ENCODE results near the gene SCAMP5.
A peak's percentile ranks its signal among the peaks of the same experiment; 100 is the strongest.

Gene SCAMP5

GRCh38 chr15:74995182-74995778, at the start of gene SCAMP5:
SCAMP5 (plus strand) TSS chr15:74995563; CDS start chr15:75011840, 16,277 bp downstream.
- DNase-seq, result peak; percentile 93

GRCh38 chr15:74950078-74950908, 45.1 kb upstream of the SCAMP5 start:
- peak; percentile 83 for DNase-seq

- no peak for DNase-seq
Measured at GRCh38 chr15:74951006-74951405, 44.4 kb upstream of the SCAMP5 start.

- no peak for DNase-seq
Measured at GRCh38 chr15:74954515-74954914, 40.8 kb upstream of the SCAMP5 start.

- no peak for DNase-seq
Measured at GRCh38 chr15:74955017-74955416, 40.3 kb upstream of the SCAMP5 start.

GRCh38 chr15:74955796-74956647, 39.3 kb upstream of the SCAMP5 start:
- DNase-seq, result peak; percentile 76

GRCh38 chr15:74956648-74957475, 38.5 kb upstream of the SCAMP5 start, which contains the start of gene RPP25:
RPP25 (minus strand) TSS chr15:74956772; CDS start chr15:74956583, 189 bp downstream.
- peak; percentile 70 for DNase-seq

- DNase-seq, result no peak
Measured at GRCh38 chr15:74957476-74958035, 37.8 kb upstream of the SCAMP5 start.

- DNase-seq, result no peak
Measured at GRCh38 chr15:74958320-74958907, 36.9 kb upstream of the SCAMP5 start.

GRCh38 chr15:74958908-74959585, 36.3 kb upstream of the SCAMP5 start:
- no peak for DNase-seq

GRCh38 chr15:74959586-74959939, 35.8 kb upstream of the SCAMP5 start:
- no peak for DNase-seq

- DNase-seq, result no peak
Measured at GRCh38 chr15:74960286-74960685, 35.1 kb upstream of the SCAMP5 start.

- DNase-seq, result no peak
Measured at GRCh38 chr15:74960995-74961588, 34.3 kb upstream of the SCAMP5 start.

- no peak for DNase-seq
Measured at GRCh38 chr15:74961616-74962015, 33.7 kb upstream of the SCAMP5 start.

GRCh38 chr15:74962219-74962618, 33.1 kb upstream of the SCAMP5 start:
- DNase-seq, result no peak

GRCh38 chr15:74962671-74963070, 32.7 kb upstream of the SCAMP5 start:
- DNase-seq, result no peak

- DNase-seq, result no peak
Measured at GRCh38 chr15:74963213-74963612, 32.1 kb upstream of the SCAMP5 start.

GRCh38 chr15:74964794-74965193, 30.6 kb upstream of the SCAMP5 start:
- no peak for DNase-seq

- DNase-seq, result no peak
Measured at GRCh38 chr15:74967670-74968069, 27.7 kb upstream of the SCAMP5 start.

GRCh38 chr15:74976159-74976558, 19.2 kb upstream of the SCAMP5 start:
- no peak for DNase-seq

- DNase-seq, result no peak
Measured at GRCh38 chr15:74977599-74977998, 17.8 kb upstream of the SCAMP5 start.

All from right forelimb (tissue), 1 donor.